ENCODE results near the gene KRT86.

The KRT86 gene

GRCh38 chr12:52228931-52229330 lies 45.5 kb upstream of the KRT86 start:
- DNase-seq (ENCODE audit: low read depth), result no peak
- TF ChIP-seq CTCF (IDR thresholded peaks at IDR 0.05; ENCODE audit: low read depth, low read length), result no peak
- H3K4me3 ChIP-seq (ENCODE audit: low read depth, low read length), result no peak overlapping the region

- H3K4me3 ChIP-seq (ENCODE audit: low read depth, low read length), result no peak overlapping the region
- TF ChIP-seq POLR2A (IDR thresholded peaks at IDR 0.05; ENCODE audit: extremely low read depth, insufficient read length) (no peak), MYC (IDR thresholded peaks at IDR 0.05; ENCODE audit: low read depth, low read length) (no peak), MAX (IDR thresholded peaks at IDR 0.05; ENCODE audit: low read depth, low read length) (no peak), CTCF (IDR thresholded peaks at IDR 0.05; ENCODE audit: low read depth, low read length) (no peak)
- no peak for DNase-seq (ENCODE audit: low read depth)
These were observed 44.6 kb upstream of the KRT86 start for GRCh38 chr12:52229836-52230343.

GRCh38 chr12:52230364-52231281 lies 43.8 kb upstream of the KRT86 start:
- TF ChIP-seq CTCF (IDR thresholded peaks at IDR 0.05; ENCODE audit: low read depth, low read length) (peak; percentile 1), POLR2A (IDR thresholded peaks at IDR 0.05; ENCODE audit: extremely low read depth, insufficient read length) (no peak)
- DNase-seq (ENCODE audit: low read depth), result no peak
- H3K4me3 ChIP-seq (ENCODE audit: low read depth, low read length), result no peak overlapping the region

GRCh38 chr12:52231305-52232202 lies 42.9 kb upstream of the KRT86 start:
- DNase-seq (ENCODE audit: low read depth), result no peak
- H3K4me3 ChIP-seq (ENCODE audit: low read depth, low read length), result no peak overlapping the region
- no peak for TF ChIP-seq MAX (IDR thresholded peaks at IDR 0.05; ENCODE audit: low read depth, low read length)
- TF ChIP-seq MYC (IDR thresholded peaks at IDR 0.05; ENCODE audit: low read depth, low read length), result no peak
- no peak for TF ChIP-seq POLR2A (IDR thresholded peaks at IDR 0.05; ENCODE audit: extremely low read depth, insufficient read length)
- TF ChIP-seq CTCF (IDR thresholded peaks at IDR 0.05; ENCODE audit: low read depth, low read length), result no peak

GRCh38 chr12:52232203-52232673 lies 42.2 kb upstream of the KRT86 start:
- TF ChIP-seq POLR2A (IDR thresholded peaks at IDR 0.05; ENCODE audit: extremely low read depth, insufficient read length) (no peak), CTCF (IDR thresholded peaks at IDR 0.05; ENCODE audit: low read depth, low read length) (no peak), MYC (IDR thresholded peaks at IDR 0.05; ENCODE audit: low read depth, low read length) (no peak), MAX (IDR thresholded peaks at IDR 0.05; ENCODE audit: low read depth, low read length) (no peak)
- H3K4me3 ChIP-seq (ENCODE audit: low read depth, low read length), result no peak overlapping the region
- DNase-seq (ENCODE audit: low read depth), result no peak

Measured in NB4 (cell line).